Type B pancreatic cell (in vitro differentiated cells): ENCODE data around the gene SETD4. TPM values are rescaled to one million over a fixed set of nuclear protein-coding genes. Genes with fewer than 3 reads are reported as not detected.

Source experiments
- DNase-seq: peaks from one replicate; pipeline ENCODE4 v3.0.0; 2021; ENCODE audit warnings: mixed read lengths; ENCODE audit not compliant: unreplicated experiment; ENCODE audit errors: extremely low spot score
- H3K27ac Mint-ChIP-seq: 2 replicates; pipeline ENCODE4 v1.8.0; 2021; ENCODE audit warnings: mild to moderate bottlenecking, mixed read lengths
- H3K27me3 Mint-ChIP-seq: 2 replicates; pipeline ENCODE4 v1.8.0; 2021; ENCODE audit warnings: mixed read lengths
- H3K36me3 Mint-ChIP-seq: 2 replicates; pipeline ENCODE4 v1.8.0; 2021; ENCODE audit warnings: mixed read lengths
- H3K4me1 Mint-ChIP-seq: one replicate; pipeline ENCODE4 v1.8.0; 2021; ENCODE audit warnings: mixed read lengths; ENCODE audit not compliant: unreplicated experiment
- H3K4me3 Mint-ChIP-seq: 2 replicates; pipeline ENCODE4 v1.8.0; 2021; ENCODE audit warnings: mild to moderate bottlenecking, mixed read lengths
- H3K9me3 Mint-ChIP-seq: 2 replicates; pipeline ENCODE4 v1.8.0; 2021; ENCODE audit warnings: mixed read lengths
- total RNA-seq: library from RNA; stranded (reverse); gene quantifications from 2 replicates; pipeline ENCODE4 v1.2.1, GENCODE V29; 2021; ENCODE audit warnings: low replicate concordance
- TF ChIP-seq, protein P1 (sequence below): fragments of 200-600 bp; sonication (generic); conservative IDR thresholded peaks from 2 replicates; pipeline ENCODE4 v1.5.0; 2021; ENCODE audit warnings: antibody characterized with exemption, mild to moderate bottlenecking

SETD4 gene
- total RNA-seq, 1 donor from 2014 or later, result 26.4 TPM

DNA sequence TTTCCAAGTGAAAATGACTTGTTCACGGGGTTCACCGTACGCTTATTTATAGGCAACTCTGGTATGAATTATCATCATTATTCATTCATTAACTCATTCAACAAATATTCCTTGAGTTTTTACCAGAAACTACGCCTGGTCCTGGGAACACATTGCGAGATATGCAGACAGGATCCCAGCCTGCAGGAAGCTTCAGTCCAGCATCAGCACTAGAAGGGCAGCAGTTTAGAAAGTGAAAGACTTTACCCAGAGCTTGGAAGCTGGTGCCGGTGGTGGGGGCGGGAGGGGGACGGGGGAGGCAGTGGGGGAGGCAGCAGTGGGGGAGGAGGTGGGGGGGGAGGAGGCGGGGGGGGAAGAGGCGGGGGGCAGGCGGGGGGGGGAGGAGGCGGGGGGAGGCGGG is 55.9 kb downstream of the SETD4 start:
- Mint-ChIP-seq H3K27ac (no peak overlapping the region), H3K36me3 (no peaks in the 10 kb centered on the region), H3K4me3 (no peak overlapping the region), H3K27me3 (peaks cover 8% of the 10 kb centered on the region), H3K4me1 (no peaks in the 10 kb centered on the region), H3K9me3 (peaks cover 3% of the 10 kb centered on the region)
- DNase-seq, result no peak
- TF ChIP-seq, protein P1, sequence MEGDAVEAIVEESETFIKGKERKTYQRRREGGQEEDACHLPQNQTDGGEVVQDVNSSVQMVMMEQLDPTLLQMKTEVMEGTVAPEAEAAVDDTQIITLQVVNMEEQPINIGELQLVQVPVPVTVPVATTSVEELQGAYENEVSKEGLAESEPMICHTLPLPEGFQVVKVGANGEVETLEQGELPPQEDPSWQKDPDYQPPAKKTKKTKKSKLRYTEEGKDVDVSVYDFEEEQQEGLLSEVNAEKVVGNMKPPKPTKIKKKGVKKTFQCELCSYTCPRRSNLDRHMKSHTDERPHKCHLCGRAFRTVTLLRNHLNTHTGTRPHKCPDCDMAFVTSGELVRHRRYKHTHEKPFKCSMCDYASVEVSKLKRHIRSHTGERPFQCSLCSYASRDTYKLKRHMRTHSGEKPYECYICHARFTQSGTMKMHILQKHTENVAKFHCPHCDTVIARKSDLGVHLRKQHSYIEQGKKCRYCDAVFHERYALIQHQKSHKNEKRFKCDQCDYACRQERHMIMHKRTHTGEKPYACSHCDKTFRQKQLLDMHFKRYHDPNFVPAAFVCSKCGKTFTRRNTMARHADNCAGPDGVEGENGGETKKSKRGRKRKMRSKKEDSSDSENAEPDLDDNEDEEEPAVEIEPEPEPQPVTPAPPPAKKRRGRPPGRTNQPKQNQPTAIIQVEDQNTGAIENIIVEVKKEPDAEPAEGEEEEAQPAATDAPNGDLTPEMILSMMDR, result no peak

DNA sequence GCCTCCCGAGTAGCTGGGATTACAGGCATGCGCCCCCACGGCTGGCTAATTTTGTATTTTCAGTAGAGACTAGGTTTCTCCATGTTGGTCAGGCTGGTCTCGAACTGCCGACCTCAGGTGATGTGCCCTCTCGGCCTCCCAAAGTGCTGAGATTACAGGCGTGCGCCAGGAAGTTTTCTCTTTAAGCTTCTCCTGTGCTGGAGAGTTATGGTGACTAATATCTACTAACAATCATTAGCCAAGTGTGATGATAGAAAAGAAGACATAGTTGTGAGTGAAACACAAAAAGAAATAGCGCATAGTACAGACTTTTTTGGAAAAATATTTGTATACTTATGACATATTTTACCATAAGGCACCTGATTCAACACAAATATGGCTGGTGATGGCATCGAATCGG is 56.5 kb downstream of the SETD4 start:
- DNase-seq, result no peak
- no peak overlapping the region for H3K4me3 Mint-ChIP-seq
- no peaks in the 10 kb centered on the region for H3K36me3 Mint-ChIP-seq
- H3K4me1 Mint-ChIP-seq, result no peaks in the 10 kb centered on the region
- TF ChIP-seq, protein P1, result no peak
- no peak overlapping the region for H3K27ac Mint-ChIP-seq
- peaks cover 4% of the 10 kb centered on the region for H3K9me3 Mint-ChIP-seq
- peaks cover 8% of the 10 kb centered on the region for H3K27me3 Mint-ChIP-seq

DNA sequence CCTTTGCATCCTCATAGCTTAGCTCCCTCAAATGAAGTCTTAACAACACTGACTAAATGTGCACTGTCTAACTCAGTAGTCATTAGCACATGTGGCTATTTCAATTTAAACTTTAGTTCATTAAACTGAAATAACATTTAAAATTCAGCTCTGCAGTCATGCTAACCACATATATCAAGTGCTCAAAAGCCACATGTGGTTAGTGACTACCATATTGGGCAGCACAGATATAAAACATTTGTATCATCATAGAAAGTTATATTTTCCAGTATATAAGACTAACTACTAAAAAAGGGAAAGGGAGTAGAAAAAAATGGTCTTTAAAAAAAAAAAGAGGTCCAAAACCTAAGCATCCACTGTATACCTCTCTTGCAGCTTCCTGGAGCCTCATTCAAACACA is 64.1 kb downstream of the SETD4 start:
- Mint-ChIP-seq H3K27me3 (peaks cover 15% of the 10 kb centered on the region), H3K36me3 (no peaks in the 10 kb centered on the region), H3K4me3 (no peak overlapping the region)

DNA sequence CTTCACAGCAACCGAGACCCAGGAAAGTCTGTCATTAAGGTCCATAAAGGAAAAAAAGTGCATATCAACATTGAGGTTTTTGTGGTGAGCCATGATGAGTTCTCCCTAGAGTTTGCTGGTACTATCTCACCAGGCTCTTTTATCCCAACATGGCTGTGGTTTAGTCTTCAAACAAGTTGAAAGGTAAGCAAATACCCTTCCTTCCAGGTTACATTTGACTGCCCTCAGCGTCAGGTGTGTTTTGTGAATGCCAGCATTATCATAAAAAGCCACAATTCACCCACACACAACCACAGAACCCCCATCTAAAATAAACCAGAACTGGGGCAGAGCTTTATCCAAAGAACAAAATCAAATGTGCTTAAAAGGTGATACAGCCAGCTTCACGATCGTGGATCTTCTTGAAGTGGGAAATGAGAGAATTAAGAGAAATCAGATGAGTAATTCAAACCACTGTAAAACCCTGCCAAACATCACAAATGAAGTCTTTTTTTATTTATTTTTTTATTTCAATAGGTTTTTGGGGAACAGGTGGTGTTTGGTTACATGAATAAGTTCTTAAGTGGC is 64.7 kb downstream of the SETD4 start:
- H3K27ac Mint-ChIP-seq, result no peak overlapping the region
- DNase-seq, result no peak
- H3K9me3 Mint-ChIP-seq, result peaks cover 4% of the 10 kb centered on the region
- TF ChIP-seq, protein P1, result no peak
- H3K4me1 Mint-ChIP-seq, result no peaks in the 10 kb centered on the region
- H3K4me3 Mint-ChIP-seq, result no peak overlapping the region
- H3K27me3 Mint-ChIP-seq, result peaks cover 15% of the 10 kb centered on the region
- no peaks in the 10 kb centered on the region for H3K36me3 Mint-ChIP-seq

More for the DNA sequence above, 64.1 kb downstream of the SETD4 start:
- TF ChIP-seq, protein P1, result no peak
- Mint-ChIP-seq H3K27ac (no peak overlapping the region), H3K4me1 (no peaks in the 10 kb centered on the region), H3K9me3 (peaks cover 4% of the 10 kb centered on the region)
- no peak for DNase-seq

DNA sequence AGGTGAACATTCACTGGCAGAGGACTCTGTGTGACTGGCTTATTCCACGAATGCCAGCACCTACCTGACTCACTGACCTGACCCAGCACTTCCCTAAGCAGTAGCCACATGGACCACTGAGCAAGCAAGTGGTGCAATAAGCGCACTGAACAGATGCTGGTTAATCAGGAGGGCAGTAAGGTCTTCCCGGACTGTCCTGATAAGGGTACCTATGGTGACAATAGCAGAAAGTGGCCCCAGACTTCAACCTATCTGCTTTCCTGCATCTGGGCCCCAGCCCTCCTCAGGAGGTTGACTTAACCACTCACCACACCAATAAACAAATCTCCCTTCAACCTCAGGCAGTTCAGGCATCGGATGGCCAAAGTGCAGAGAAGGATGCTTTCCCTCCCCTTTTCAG is 65.7 kb downstream of the SETD4 start:
- H3K9me3 Mint-ChIP-seq, result peaks cover 3% of the 10 kb centered on the region
- peaks cover 12% of the 10 kb centered on the region for H3K27me3 Mint-ChIP-seq
- DNase-seq, result no peak
- H3K36me3 Mint-ChIP-seq, result no peaks in the 10 kb centered on the region
- H3K27ac Mint-ChIP-seq, result no peak overlapping the region
- TF ChIP-seq, protein P1, result no peak
- H3K4me3 Mint-ChIP-seq, result no peak overlapping the region
- H3K4me1 Mint-ChIP-seq, result no peaks in the 10 kb centered on the region
